ENCODE results near the gene PTPRN2.

The PTPRN2 gene

DNA sequence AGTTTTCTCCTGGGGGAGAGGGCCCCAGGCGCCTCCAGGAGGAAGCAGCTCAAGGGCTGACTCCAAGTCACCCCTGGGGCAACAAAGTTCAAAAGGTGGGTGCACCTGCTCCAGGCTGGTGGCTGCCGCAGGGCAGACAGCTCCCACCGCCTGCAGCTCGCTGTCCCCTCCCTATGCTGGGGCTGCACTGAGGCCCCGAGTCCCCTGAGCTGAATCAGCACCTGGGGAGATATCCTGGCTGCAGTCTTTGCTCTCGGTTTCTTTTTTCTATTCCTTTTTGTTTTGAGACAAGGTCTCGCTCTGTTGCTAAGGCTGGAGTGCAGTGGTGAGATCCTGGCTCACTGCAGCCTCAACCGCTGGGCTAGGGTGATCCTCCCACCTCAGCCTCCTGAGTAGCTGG lies 1067.4 kb downstream of the PTPRN2 start:
- no peak overlapping the region for H3K4me3 ChIP-seq (ENCODE audit: low read depth, low read length)
- TF ChIP-seq, protein P1, sequence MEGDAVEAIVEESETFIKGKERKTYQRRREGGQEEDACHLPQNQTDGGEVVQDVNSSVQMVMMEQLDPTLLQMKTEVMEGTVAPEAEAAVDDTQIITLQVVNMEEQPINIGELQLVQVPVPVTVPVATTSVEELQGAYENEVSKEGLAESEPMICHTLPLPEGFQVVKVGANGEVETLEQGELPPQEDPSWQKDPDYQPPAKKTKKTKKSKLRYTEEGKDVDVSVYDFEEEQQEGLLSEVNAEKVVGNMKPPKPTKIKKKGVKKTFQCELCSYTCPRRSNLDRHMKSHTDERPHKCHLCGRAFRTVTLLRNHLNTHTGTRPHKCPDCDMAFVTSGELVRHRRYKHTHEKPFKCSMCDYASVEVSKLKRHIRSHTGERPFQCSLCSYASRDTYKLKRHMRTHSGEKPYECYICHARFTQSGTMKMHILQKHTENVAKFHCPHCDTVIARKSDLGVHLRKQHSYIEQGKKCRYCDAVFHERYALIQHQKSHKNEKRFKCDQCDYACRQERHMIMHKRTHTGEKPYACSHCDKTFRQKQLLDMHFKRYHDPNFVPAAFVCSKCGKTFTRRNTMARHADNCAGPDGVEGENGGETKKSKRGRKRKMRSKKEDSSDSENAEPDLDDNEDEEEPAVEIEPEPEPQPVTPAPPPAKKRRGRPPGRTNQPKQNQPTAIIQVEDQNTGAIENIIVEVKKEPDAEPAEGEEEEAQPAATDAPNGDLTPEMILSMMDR (IDR thresholded peaks at IDR 0.05; ENCODE audit: low read depth, low read length, missing control alignments) = no peak
- DNase-seq (ENCODE audit: low read depth) = no peak

DNA sequence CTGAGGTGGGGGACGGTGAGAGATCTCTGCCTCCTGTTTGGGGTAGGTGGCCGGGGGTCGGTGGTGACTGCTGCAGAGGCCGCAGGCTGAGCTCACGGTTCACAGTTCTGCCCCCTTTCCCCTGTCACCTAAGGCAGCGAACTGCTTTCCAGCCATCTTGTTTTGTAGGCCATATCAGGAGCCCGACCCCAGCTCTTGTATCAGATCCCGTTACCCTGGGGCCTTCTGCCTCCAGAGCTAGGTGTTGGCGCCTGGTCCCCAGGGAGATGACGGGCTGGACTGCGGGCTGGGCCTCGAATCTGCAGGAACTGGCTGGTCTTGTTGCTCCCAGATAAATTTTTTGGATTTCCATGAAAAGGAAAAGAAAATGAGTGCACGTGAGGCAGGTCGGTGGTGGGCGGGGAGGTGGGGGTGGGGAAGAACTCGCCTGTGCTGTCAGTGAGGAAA lies 1067.8 kb downstream of the PTPRN2 start:
- TF ChIP-seq, protein P1 (IDR thresholded peaks at IDR 0.05; ENCODE audit: low read depth, low read length, missing control alignments) = no peak
- DNase-seq (ENCODE audit: low read depth) = no peak

DNA sequence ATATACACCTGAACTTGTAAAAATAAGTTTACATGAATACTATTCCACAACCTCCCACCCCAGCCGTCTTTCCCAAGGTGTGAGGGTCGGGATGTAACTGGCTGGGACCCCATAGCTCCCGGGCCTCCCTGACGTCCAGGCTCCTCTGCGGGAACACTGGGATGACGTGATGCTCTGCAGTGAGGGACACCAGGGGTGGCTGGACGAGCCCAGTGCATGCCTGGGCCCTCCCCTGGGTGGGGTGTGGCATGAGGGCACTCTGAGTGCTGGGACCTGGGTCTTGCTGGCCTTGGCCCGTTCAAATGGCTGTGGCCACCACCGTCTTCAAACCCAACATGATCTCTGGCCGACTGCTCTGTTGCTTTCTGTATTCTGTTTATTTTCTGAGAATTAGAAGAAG lies 1068.4 kb downstream of the PTPRN2 start:
- no peak for DNase-seq (ENCODE audit: low read depth)
- TF ChIP-seq, protein P1 (IDR thresholded peaks at IDR 0.05; ENCODE audit: low read depth, low read length, missing control alignments) = no peak
- H3K4me3 ChIP-seq (ENCODE audit: low read depth, low read length) = no peak overlapping the region

More for the DNA sequence above, 1067.8 kb downstream of the PTPRN2 start:
- H3K4me3 ChIP-seq (ENCODE audit: low read depth, low read length) = no peak overlapping the region

DNA sequence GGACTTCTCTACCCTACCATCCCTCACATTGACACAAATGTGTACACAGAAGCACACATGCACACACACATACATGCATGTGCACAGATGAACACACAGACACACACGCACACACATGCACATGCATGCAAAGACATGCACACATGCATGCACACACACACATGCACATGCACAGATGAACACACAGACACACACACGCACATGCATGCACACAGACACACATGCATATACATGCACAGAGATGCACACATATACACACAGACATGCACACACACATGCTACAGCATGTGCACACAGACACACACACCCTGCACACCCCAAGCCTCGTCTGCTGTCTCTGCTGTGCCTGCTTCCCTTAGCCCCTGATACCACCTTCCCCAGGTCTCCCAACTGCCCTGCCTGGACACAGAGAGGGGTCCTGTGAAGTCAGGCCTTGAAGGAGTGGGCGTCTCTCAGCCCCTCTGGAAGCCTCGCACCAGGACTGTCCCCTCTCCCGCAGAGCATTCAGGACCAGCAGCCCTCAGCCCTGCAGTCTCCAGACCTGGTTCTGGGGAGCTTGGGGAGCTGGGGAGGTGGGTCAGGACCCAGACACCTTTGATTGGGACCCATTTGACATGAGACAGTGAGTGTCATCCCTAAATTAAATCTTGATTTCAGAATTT lies 1069.0 kb downstream of the PTPRN2 start:
- TF ChIP-seq, protein P1 (IDR thresholded peaks at IDR 0.05; ENCODE audit: low read depth, low read length, missing control alignments) = no peak
- no peak for DNase-seq (ENCODE audit: low read depth)

DNA sequence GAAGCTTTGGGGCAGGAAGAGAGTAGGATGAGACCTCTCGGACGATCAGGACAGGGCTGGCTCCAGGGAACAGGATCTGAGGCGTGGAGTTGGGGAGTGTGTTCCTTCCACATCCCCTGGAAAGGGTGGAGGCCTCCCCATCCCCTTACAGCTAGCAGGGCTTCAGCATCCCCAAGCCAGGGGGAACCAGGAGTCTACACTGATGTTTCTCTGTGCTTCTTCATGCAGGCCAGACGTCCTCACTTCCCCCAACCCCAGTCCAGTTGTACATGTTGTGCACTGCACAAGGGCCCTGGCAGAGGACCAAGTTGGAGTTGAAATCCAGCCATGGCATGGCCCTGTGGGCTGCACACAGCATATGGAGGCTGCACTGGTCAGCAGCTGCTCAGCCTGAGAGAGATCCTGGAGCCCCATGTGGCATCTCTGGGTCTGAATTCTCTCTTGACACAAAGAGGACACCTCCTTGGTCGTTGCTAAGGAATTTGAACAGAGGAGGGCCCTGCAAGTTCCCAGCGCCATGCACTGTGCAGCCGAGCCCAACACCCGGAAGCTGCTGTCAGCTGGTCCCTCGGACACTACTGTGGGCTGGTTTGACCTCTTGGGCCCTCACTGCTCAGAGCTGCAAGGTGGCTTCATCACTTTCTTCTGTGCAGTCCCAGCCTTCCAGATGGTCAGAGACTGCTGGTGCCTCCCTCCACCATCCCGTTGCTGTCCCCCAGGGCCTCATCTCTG lies 1069.7 kb downstream of the PTPRN2 start:
- TF ChIP-seq, protein P1 (IDR thresholded peaks at IDR 0.05; ENCODE audit: low read depth, low read length, missing control alignments) = no peak
- H3K4me3 ChIP-seq (ENCODE audit: low read depth, low read length) = no peak overlapping the region
- DNase-seq (ENCODE audit: low read depth) = no peak

More for the DNA sequence above, 1069.0 kb downstream of the PTPRN2 start:
- H3K4me3 ChIP-seq (ENCODE audit: low read depth, low read length) = no peak overlapping the region

DNA sequence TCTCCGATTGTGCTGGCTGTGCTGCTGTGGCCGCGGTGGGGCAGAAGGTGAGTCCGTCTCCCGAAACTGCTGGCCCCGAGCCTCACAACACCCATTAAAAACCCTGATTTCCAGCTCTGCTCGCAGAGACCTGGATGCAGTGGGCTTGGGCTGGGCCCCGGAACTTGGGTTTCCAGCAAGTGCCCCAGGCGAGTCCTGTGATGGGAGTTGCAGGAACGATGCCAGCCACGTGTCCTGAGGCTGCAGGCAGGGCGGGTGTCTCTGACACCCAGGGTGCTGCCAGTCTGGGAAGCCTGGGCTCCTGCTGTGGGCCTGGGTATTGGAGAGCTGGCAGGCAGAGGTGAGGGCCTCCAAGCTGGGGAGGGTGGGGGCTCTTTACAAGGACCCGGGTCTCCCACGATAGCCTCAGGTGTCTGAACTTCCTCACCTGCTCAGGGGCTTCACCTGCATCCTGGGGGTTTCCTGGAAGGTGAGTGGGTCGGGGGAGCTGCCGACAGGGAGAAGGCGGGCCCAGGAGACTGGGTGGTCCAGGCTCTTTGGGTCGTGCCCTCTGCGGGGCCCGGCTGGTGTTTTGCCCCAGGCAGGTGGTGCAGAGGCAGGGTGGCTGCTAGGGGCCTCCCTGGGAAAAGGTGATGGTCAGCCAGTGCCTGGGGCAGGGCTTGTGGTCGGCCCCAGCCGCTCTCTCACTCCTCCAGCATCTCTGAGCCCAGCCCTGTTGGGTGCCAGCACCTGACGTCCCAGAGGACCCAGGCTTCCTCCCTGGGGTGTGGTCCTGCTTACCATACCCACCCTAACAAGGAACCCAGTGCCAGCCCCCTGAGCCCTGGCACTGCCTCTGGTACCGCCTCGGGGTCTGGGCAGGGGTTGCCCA lies 1070.5 kb downstream of the PTPRN2 start:
- TF ChIP-seq, protein P1 (IDR thresholded peaks at IDR 0.05; ENCODE audit: low read depth, low read length, missing control alignments) = no peak

More for the DNA sequence above, 1070.5 kb downstream of the PTPRN2 start:
- DNase-seq (ENCODE audit: low read depth) = no peak
- no peak overlapping the region for H3K4me3 ChIP-seq (ENCODE audit: low read depth, low read length)
